Choroid plexus epithelial cell (primary cell): ENCODE data around the gene DOLK.
A peak's percentile ranks its signal among the peaks of the same experiment; 100 is the strongest.

Experiments used
- DNase-seq: peaks from one replicate; pipeline ENCODE4 v3.0.0-alpha.2; 2010; ENCODE audit warnings: low read depth
- H3K4me3 ChIP-seq: 2 replicates; pipeline ENCODE4 v1.5.1; 2011; ENCODE audit warnings: low read depth, mild to moderate bottlenecking, control low read depth, low read length, moderate library complexity
- CTCF ChIP-seq: conservative IDR thresholded peaks from 2 replicates; pipeline ENCODE4 v1.5.1; 2011; ENCODE audit warnings: low read depth, mild to moderate bottlenecking, control low read depth, inconsistent platforms, low read length, moderate library complexity

Gene DOLK

GRCh38 chr9:128918921-128919320, 28.5 kb downstream of the DOLK start:
- DNase-seq: no peak
- H3K4me3 ChIP-seq: no peak overlapping the region
- TF ChIP-seq CTCF: no peak

GRCh38 chr9:128917151-128917849, 30.1 kb downstream of the DOLK start:
- TF ChIP-seq CTCF: no peak
- DNase-seq: peak; percentile 87
- no peak overlapping the region for H3K4me3 ChIP-seq

- H3K4me3 ChIP-seq: no peak overlapping the region
- DNase-seq: no peak
- no peak for TF ChIP-seq CTCF
These were observed 30.7 kb downstream of the DOLK start for GRCh38 chr9:128916745-128917144.

- H3K4me3 ChIP-seq: no peak overlapping the region
- no peak for TF ChIP-seq CTCF
- peak; percentile 27 for DNase-seq
These were observed 31.2 kb downstream of the DOLK start for GRCh38 chr9:128916204-128916603.

GRCh38 chr9:128913995-128914772, 33.2 kb downstream of the DOLK start:
- no peak for TF ChIP-seq CTCF
- no peak overlapping the region for H3K4me3 ChIP-seq
- DNase-seq: no peak

DNA sequence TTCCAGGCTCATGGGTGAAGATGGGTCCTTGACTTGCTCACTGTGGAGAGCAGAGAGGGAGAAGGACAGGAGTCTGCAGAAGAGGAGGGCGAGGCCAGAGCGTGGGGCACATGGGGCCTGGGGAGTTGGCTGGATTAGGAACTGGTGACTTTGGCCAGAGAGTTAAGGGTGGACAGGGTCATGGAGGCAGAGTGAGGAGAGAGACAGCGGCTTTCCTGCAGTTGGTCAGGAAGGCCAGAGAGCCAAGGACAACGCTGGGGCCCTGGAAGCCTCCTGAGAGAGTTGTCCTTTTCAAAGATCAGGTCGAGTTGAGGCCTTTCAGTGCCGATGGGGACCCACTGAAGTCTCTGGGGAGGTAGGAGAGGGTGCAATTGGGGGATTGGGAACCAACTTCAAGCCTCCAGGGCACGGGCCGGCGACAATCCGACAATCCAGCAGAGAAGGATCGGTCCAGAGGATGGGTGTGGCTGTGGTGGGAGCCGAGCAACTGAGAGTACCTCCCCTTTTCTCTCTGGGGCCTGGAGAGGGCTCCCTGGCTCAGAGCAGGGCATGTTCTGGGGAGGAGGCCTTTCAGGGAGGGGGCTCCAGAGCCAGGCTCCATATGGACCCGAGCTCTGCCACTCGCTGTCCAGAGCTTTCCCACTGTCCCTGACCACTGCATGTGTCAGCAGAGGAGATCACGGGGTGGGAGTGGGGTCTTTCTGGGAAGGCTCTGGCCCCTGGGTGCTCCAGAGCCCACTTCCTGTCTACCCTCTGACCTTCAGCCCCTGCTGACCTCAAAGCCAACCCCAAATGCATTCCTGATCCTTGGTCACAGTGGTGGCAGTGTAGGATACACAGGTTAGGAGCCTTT, 34.1 kb downstream of the DOLK start:
- no peak for DNase-seq
- H3K4me3 ChIP-seq: no peak overlapping the region
- no peak for TF ChIP-seq CTCF
